Loucy (cell line): ENCODE data around the gene CCDC91.

Source experiments
- EZH2phosphoT487 ChIP-seq: fragments of 200-600 bp; IDR thresholded peaks from 2 replicates; pipeline ENCODE4 v1.6.1; 2018; ENCODE audit warnings: antibody characterized with exemption, mild to moderate bottlenecking, moderate library complexity, borderline replicate concordance
- TF ChIP-seq, protein P1 (sequence below): fragments of 200-600 bp; sonication (generic); conservative IDR thresholded peaks from 2 replicates; pipeline ENCODE4 v1.5.1; 2014; ENCODE audit warnings: mild to moderate bottlenecking, antibody characterized with exemption, low read length

- TF ChIP-seq, protein P1, sequence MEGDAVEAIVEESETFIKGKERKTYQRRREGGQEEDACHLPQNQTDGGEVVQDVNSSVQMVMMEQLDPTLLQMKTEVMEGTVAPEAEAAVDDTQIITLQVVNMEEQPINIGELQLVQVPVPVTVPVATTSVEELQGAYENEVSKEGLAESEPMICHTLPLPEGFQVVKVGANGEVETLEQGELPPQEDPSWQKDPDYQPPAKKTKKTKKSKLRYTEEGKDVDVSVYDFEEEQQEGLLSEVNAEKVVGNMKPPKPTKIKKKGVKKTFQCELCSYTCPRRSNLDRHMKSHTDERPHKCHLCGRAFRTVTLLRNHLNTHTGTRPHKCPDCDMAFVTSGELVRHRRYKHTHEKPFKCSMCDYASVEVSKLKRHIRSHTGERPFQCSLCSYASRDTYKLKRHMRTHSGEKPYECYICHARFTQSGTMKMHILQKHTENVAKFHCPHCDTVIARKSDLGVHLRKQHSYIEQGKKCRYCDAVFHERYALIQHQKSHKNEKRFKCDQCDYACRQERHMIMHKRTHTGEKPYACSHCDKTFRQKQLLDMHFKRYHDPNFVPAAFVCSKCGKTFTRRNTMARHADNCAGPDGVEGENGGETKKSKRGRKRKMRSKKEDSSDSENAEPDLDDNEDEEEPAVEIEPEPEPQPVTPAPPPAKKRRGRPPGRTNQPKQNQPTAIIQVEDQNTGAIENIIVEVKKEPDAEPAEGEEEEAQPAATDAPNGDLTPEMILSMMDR: no peak
- no peak for TF ChIP-seq EZH2phosphoT487
These were observed 380.6 kb downstream of the CCDC91 start for GRCh38 chr12:28570811-28571210.
